NCI-H1105 treated with DMSO at 0.1 percent for 48 hours (cell line): ENCODE data around the gene VGLL3.
"Not testable (repeated sequence)": the region's sequence is repeated elsewhere in the genome, so short reads cannot be mapped to it uniquely, and the experiment has no call there.

Experiments used
- DNase-seq: peaks from one replicate; lab custom pipeline; 2025; lab: John Stamatoyannopoulos, UW

VGLL3 gene

DNA sequence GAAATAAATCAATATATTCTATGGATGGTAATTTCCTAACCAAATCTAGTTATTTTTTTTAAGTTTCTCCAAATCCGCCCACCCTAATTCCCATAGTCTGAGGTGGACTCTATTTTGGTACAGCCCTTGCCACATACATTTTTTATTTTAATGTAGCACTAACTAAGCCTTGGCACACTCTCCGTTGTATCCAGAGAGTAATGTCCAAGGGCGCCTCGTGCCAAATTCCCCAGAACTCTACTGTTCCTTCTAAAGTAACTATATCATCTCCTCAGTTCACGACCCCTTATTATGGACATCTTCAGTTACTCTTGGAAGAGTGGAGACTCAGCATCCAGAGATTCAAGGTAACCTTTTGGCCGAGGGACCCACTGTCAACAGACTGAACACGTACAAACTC lies 1.3 kb downstream of the VGLL3 start:
- DNase-seq = no peak

DNA sequence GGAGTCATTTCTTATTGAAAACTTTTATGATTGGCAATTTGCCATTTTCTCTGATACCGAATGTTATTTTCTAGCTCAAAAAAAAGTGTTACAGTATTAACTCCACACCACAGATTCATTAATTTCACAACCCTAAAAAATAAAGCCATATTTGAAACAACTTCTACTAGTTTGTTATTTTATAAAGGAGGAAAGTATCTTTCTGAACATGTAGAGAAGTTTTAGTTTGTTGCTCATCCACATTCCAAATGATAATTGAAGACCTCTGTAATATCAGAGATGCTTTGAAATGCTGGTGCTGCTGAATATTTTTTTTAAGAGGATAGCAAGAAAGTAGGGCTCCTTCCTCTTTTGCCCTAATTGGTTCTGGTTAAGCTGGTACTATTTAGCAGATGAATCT lies 1.9 kb downstream of the VGLL3 start:
- no peak for DNase-seq

DNA sequence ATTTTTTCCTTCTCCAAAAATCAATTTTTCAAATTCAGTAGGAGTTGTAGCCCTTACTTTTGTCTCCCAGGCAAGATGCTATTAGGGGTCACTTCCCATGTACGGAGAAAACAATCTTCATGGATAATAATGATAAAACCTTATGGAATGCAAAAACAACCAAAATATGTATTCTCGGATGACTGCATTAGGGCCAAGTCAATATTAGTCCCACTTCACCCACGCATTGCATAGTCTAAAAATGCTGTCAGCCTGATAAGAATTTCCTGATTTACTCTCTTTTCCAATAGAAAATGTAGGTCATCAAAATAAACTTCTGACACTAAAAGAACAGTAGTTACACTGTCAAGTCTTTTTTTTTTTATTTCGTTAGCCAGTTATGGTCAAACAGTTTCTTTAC lies 2.7 kb downstream of the VGLL3 start:
- no peak for DNase-seq

DNA sequence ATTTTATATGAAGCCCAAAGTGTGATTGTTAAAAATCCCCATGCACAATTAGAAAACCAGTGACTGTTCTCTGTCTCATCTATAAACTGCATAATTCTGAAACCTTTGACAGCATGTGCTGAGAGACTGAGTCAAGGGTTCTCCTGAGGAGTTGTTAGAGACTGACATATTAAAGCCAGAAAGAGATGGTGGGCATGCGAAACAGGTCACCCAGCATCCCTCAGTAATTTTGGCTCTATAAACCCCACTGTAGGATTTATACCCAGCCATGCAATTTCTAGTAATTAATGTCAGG lies 3.6 kb downstream of the VGLL3 start:
- DNase-seq = no peak

DNA sequence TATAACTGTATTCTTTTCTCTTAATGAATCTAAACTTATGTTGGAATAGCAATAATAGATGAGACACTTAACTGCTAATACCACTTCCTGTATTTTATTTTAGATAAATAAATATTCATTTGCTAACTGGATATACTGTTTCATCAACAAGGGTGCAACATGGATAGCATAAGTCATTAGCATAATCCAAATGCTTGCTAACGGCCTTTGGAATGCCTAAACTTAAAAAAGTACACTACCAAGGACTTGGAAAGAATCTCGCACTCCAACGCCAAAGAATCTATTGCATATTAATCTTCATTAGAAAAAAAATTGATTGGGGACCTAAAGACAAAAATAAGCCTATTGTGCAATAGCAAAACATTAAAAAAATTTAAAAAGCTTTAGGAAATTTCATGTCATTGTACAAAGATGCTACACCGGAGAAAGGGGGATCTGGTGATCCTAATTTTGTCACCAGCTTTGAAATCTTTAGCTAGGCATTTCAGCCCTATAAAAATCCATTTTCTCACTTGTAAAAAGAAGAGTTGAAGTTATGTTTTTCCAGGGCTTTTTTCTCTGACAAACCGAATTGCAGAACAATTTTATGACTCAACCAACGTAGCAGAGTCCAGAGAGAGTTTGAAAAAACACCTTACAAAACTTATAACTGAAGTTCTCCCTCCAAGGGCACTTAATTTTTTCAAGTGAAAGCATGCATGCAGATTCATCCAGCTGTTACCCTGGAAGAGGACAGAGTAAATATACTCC lies 4.1 kb downstream of the VGLL3 start:
- DNase-seq = no peak

DNA sequence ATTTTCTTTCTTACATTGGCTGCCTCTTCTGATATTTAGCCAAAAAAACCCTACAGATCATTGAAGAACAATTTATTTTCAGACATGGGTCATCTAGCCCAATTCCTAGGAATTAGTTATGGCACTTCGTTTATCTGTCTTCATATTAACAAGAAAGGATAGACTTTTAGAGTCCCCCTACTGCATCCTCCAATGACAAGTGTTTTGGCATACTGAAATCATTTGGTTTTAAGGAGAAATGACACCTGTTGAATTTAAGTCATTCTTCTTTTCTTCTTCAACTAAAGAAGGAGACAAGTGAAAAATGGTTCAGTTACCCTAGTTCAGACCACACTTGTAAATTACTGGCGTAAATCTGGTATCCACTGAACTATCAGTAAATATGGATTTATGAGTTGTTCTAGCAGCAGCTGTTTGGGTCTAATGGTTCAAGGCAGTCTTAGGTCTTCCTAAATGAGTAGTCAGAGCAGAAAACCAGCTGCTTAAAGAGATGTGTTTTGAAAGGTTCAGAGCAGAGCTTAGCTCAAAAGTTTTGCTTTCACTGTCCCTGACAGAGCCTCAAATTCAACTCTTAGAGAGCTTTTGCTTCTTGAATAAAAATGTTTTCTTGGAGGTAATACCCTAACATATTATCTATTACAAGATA lies 5.6 kb downstream of the VGLL3 start:
- DNase-seq = no peak

DNA sequence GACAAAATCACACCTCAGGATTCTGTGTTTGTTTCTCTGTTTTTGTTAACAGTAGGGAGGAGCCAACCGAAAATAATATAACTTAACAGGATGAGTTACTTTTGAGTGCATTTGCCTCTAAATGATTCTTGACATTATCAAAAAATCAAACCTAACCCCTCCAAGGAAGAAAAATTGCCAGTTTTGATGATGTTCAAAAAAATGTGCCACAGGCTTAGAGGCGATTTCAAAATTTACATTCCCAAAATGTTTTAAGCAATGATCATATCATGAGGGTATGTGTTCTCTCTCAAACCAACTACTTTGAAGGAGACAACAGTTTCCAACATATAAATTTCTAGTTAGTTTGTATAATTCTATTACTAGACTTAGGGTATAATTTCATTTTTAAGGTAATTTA lies 6.7 kb downstream of the VGLL3 start:
- DNase-seq = no peak

DNA sequence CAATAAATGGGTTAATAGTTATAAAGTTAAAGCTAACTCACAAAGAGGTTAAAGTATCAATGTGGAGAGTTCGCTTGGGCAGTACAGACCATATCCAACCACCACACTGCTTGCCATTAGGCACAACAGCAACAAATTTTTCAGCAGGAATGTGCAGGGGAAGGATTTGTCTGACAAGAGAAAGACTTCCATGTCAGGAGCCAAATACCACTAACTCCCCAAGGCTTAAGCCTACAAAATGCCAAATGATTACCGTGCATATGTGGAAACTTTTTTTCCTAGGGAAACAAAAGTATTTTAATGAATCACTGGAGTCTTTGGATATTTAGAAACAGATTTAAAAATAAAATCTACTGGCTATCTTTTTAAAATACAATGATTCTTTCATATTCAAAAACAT lies 8.1 kb downstream of the VGLL3 start:
- DNase-seq = no peak

DNA sequence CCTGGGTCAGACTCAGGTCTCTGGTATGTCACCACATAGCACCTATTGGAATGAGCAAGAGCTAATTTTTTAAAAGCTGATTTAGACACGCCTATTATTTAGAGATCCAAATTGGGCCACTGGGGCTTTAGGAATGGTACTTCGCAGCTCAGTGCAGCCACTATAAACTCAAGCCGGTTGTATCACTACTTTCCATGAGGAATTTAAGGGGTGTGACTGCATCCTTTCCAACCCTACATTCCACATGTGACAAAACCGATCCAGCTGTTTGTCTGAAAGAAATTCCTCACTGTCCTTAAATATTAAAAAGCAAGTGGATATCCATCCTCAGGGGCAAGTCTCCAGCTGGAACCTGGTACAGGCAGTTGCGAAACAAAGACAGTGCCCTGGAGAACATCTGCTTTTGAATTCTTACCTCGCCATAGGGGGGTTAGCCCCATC lies 12.8 kb downstream of the VGLL3 start:
- DNase-seq = no peak

DNA sequence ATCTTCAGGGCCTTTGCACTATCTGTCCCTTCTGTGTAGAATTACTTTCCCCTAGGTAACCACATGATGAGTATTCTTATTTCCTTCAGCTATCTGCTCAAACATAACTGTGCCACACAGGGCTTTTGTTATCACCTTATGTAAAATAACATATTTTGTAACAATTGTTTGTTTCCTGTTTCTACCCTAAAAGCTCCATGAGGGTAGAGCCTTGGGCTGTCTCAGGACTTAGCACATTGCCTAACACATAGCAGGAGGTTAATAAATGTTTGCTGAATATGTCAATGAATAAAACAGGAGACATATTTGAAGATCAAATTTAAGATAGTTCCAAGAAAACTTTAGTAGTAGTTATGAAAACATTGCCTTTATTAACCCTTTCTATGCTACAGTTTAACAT lies 14.7 kb downstream of the VGLL3 start:
- DNase-seq = no peak

DNA sequence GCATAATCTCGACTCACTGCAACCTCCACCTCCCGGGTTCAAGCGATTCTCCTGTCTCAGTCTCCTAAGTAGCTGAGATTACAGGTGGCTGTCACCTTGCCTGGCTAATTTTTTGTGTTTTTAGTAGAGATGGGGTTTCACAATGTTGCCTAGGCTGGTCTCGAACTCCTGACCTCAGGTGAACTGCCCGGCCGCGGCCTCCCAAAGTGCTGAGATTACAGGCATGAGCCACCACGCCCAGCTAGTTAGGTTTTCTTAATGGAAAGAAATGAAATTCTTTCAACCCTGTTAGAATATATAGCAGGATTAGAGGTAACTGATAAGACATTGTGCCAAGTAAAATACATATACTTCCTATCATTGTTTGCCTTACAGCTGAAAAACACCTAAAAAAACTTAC lies 16.8 kb downstream of the VGLL3 start:
- not testable (repeated sequence) for DNase-seq

DNA sequence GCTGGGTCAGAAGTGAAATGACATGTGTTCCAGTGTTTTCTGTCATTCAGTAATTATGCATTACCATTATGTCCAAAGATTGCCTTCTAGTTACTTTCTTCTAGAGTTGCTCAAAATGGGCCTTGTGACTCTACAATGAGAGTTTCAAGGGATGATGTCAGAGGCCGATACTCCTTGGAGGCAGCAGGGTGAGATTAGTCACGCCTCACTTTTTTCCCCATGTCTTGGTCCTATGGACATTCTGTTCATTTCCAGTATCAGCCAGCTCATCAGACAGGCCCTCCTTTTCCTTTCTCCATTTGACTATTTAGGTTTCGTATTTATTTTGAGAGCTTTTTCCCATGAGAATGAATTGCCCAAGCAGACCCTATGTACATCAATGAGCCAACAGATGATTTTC lies 17.5 kb downstream of the VGLL3 start:
- DNase-seq = no peak

DNA sequence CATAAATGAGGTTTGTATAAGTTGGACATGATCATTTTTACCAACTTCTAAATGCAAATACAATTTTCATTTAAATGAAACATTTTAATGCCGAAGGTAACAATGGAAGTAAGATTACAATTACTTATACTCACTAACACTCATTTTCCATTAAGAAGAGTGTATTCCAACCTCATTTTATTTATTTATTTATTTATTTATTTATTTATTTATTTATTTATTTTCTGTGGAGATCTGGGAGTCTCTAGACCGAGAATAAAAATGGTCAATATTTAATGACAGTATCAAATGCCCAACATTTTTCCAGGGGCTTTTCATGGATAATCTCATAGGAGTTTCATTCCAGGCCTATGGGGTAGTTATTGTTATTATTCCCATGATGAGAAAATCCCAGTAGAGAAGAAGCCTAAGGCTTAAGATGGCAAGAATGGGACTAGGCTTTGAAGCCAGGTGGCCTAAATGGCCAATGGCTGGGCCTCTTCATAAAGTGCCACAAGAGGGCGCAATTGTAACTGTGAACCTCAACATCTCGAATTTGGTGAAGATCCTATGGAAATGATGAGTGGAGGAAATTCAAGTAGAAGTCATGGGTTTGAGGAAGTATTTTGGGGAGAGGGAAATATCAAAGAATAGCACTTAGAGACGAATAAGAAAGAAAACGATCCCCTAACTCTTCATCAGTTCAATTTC lies 21.3 kb downstream of the VGLL3 start:
- no peak for DNase-seq

DNA sequence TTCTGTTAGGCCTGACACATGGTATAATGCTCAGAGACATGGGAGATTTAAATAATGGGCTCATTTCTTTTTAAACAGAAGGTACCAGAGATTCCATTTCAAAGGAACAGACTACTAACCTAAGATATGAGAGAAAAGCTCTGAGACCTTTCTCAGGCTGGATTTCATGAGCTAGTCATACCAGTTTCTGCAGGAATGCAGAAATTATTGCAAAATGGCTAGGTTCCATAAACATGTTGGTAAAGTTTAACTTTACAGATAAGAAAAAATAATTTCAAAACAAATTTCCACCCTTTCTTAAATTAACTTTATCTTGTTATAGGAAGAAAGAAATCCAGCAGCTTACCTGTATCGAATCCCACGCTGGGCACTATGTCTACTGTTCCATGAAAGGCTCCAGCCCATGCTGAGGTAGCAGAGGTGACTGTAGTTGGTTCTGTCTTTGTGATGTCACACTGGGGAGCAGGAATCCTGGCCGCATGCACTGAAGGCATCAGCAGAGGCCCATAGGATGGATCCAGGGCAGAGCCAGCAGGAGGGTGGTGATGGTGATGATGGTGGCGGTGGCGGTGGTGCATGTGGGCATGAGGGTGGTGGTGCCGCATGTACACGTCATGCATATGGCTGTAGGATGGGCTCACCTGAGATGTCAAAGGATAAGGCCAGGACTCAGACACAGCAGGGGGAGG lies 22.6 kb downstream of the VGLL3 start:
- DNase-seq = no peak

DNA sequence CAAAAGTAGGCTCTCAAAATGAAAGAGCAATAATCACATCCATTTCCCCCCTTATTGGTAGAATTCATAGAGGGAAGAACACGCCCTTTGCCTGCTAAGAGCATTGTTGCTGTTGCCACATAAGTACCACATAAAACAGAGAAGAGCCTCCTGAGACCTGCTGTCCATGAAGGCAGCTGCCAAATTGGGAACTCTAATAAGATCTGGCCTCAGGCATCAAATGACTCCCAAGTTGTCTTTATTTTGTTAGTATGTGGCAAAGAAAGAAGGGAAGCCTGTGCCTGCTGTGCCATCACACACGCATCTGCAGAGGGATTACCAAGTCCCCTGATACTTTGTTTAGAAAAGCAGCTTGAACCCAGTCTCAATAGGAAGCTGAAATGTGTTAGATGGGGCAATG lies 23.9 kb downstream of the VGLL3 start:
- peak; percentile 18 for DNase-seq

DNA sequence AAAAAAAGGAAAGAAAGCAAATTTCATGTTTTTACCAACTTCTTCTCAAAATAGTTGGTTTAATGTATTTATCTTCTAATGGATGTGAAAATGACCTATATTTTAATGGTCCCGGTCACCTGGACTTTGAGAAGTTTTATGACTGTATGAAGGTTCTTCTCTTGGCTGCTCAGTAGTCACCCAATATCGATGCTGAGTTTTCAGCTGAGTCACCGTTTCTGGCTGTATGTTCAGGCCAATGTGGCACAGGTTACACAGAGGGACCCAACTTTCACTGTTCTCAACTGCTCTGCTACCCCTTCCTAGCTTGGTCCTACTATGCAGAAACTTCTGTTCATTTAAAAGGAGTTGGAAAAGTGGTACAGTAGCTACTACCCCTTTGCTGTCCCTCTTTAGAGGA lies 25.8 kb downstream of the VGLL3 start:
- DNase-seq = no peak

DNA sequence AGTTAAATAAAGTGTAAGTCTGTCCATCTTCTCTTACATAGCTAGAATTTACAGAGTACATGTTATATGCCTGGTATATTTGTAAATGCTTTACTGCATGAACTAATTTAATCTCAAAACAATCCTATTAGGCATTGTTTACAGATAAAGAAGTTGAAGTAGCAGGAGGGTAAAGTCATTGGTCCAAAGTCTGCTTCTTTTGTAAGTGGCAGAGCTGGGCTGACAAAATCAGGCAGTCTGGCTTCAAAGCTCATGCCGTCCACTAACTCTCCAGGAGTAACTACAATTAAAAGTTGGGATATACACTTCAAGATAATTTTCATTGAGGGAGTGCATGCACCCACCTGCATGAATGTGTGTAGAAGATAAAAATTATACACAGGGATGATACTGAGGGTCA lies 27.3 kb downstream of the VGLL3 start:
- DNase-seq = no peak

DNA sequence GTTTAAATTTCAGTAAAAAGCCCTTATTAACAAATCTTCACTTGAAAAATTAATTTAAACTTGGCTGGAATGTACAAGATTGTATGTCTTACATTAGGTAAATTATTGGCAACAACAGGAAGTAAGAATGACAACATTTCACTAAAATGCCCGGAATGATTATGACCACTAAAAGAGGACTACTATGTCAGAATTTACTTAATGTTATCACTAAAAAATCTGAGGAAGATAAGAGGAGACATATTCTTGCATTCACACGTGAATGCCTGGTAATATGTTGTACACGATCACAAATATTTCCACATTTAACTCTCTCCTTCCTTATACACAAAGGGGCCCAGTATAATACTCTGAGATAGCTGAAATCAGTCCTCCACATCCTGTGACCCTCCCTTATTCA lies 29.7 kb downstream of the VGLL3 start:
- DNase-seq = no peak

DNA sequence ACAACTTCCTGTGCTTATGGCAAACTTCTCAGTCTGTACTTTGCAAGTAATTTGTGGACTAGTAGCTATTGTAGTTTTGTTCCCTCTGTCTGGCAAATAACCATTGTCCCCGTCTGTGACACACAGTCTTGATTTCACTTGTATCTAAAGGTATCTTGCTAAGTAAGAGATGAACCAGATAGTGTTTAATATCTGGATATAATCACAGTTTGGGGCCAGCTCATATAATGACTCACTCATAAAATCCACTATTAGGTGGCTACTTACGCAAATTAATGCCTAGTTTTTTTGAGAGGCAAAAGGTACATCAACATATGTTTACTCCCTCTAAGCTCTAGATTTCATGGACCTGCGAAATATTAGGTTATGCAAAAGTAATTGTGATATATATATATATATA lies 30.4 kb downstream of the VGLL3 start:
- no peak for DNase-seq

DNA sequence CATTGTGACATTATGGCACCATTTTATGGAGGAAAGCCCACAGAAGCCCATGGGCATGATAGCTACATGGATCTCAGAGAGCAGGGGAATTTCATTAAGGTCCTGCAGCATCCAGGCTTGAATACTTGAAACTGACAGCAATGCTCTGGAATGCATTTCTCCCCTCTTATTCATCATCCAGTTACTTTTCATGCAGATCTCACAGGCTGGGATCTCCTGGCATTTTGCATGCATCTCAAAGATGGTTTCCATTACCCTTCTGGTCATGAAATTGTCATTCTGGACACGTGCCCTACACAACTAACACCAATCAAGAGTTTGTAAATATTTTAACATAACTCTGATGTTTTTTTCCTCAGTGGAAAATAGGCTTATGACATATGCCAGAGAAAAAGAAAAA lies 32.4 kb downstream of the VGLL3 start:
- no peak for DNase-seq

DNA sequence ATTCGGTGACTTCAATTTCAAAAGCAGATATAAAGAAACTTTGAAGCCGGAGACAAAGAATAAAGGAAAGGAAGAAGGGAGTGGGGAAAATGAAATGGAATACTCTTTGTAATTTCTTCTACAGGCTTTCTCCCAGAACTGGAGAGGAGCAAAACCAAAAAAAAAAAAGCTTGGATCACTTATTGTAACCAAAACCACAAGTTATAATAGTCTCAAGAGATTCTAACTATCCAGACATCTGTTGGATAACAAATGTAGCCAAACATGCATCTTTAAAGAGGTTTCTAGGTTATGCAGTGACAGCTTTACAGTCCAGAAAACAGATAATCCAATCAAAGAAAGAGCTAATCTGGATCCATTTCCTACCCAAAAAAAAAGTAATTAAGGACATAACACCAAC lies 36.2 kb downstream of the VGLL3 start:
- DNase-seq = no peak

DNA sequence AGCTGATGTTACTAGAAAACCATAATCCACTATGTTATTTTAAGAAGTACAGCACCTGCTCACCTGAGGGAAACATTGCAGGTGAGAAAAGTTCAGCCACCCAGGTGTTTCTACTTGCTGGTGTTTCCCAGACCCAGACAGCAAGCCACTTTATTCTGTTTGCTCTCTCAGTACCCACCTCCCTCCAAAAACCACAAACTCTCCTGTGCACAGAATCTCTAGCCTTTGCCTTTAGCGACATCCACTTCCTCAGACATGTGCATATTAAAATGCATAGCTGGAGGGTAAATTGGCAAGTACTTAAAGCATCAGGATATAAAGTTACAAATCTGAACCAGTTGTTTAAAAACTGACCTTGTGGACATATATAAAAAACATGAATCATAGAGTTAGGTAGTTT lies 36.7 kb downstream of the VGLL3 start:
- DNase-seq = peak; percentile 19

DNA sequence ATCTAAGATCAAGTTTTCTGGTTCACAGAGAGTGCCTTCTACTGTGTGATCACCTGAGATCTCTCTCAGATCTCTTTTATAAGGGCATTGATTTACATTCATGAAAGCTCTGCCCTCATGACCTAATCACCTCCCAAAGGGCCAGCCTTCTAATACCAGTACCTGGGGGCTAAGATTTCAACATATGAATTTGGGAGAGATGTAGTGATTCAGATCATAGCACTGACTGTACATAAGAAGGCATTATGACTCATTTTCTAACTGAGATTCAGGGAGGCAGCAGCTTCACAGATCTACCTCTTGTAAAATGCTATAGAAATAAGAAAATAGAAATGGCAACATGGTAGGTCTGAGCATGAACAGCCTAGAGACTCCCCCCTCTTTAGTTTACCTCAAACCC lies 39.6 kb downstream of the VGLL3 start:
- no peak for DNase-seq
